Endothelial cell of umbilical vein (primary cell): ENCODE measurements around the gene ZC3H13. TPM values are rescaled to one million over a fixed set of nuclear protein-coding genes. Genes with fewer than 3 reads are reported as not detected.

Source experiments
- BruUV-seq: library from RNA; stranded (reverse); fragments of 400-500 nt; replicated peaks from 2 replicates; lab custom pipeline; 2021; lab: Mats Ljungman, UMichigan
- CTCF ChIA-PET: fragments of 300-600, 350-600 bp; sonication (Branson Sonifier 250); formaldehyde crosslinking; loops from one replicate; lab custom pipeline; 2021; ENCODE audit warnings: antibody characterized with exemption, inconsistent platforms; lab: Charles Lee
- POLR2A ChIA-PET: fragments of 300-600, 350-600 bp; sonication (Branson Sonifier 250); formaldehyde crosslinking; loops from one replicate; lab custom pipeline; 2021; ENCODE audit warnings: antibody characterized with exemption, inconsistent platforms; lab: Charles Lee
- DNase-seq: peaks from one replicate; pipeline ENCODE4 v3.0.0-alpha.2; 2011; ENCODE audit warnings: low read depth, low spot score
- FAIRE-seq: peaks from 2 replicates; lab custom pipeline; 2011; peaks lifted over from hg19 to GRCh38; lab: Jason Lieb, UNC
- H2AFZ ChIP-seq: 2 replicates; pipeline ENCODE4 v1.6.0; 2012; ENCODE audit warnings: low read depth, low read length, control low read depth, inconsistent platforms
- H3K27ac ChIP-seq: 2 replicates; pipeline ENCODE4 v1.5.1; 2011; ENCODE audit warnings: low read depth, mild to moderate bottlenecking, control low read depth, low read length, moderate library complexity; ENCODE audit not compliant: insufficient read depth
- H3K27me3 ChIP-seq, 2 experiments: 2 replicates each; pipeline versions ENCODE4 v1.6.0 to v1.6.1; 2011; ENCODE audit warnings: low read length in 2 of 2, mixed read lengths in 1 of 2; ENCODE audit not compliant: control insufficient read depth in 2 of 2, insufficient read depth in 2 of 2
- H3K36me3 ChIP-seq, 2 experiments: 2 replicates in 1 of 2; 3 replicates in 1 of 2; pipeline ENCODE4 v1.5.1; 2011; ENCODE audit warnings: low read length in 2 of 2, mild to moderate bottlenecking in 1 of 2, moderate library complexity in 1 of 2; ENCODE audit not compliant: control insufficient read depth in 2 of 2, insufficient read depth in 2 of 2; ENCODE audit errors: extremely low read depth in 1 of 2
- H3K4me1 ChIP-seq: 3 replicates; pipeline ENCODE4 v1.5.1; 2011; ENCODE audit warnings: mild to moderate bottlenecking, low read length; ENCODE audit not compliant: control insufficient read depth, insufficient read depth; ENCODE audit errors: extremely low read depth
- H3K4me2 ChIP-seq: 2 replicates; pipeline ENCODE4 v1.6.1; 2011; ENCODE audit warnings: low read length, control low read depth, mixed read lengths; ENCODE audit not compliant: insufficient read depth
- H3K4me3 ChIP-seq, 3 experiments: fragments of 200-600 bp in 1 of 3; sonication (generic), shearing (Covaris generic) in 1 of 3; replicated peaks in 1 of 3; 2 replicates each; pipeline ENCODE4 v1.5.1; 2011 to 2016; ENCODE audit warnings: control low read depth in 3 of 3, low read length in 3 of 3, mild to moderate bottlenecking in 2 of 3, inconsistent platforms in 1 of 3, low read depth in 1 of 3, moderate library complexity in 1 of 3; ENCODE audit not compliant: insufficient read depth in 1 of 3
- H3K79me2 ChIP-seq: 2 replicates; pipeline ENCODE4 v1.6.0; 2012; ENCODE audit warnings: low read length, inconsistent platforms; ENCODE audit not compliant: control insufficient read depth, insufficient read depth
- H3K9ac ChIP-seq: replicated peaks from 2 replicates; pipeline ENCODE3; 2011; ENCODE audit warnings: low read length, control low read depth; ENCODE audit not compliant: insufficient read depth; ENCODE audit errors: extremely low read depth
- H3K9me1 ChIP-seq: replicated peaks from 3 replicates; pipeline ENCODE4 v1.6.0; 2011; ENCODE audit warnings: mild to moderate bottlenecking, low read length; ENCODE audit not compliant: control insufficient read depth, insufficient read depth; ENCODE audit errors: extremely low read depth
- H3K9me3 ChIP-seq: replicated peaks from 2 replicates; pipeline ENCODE4 v1.5.1; 2012; ENCODE audit warnings: low read length, inconsistent platforms; ENCODE audit not compliant: control insufficient read depth, insufficient read depth
- H4K20me1 ChIP-seq: replicated peaks from 2 replicates; pipeline ENCODE3; 2011; ENCODE audit warnings: mild to moderate bottlenecking, low read length; ENCODE audit not compliant: control insufficient read depth, insufficient read depth; ENCODE audit errors: extremely low read depth
- EZH2 ChIP-seq: IDR thresholded peaks from 2 replicates; pipeline ENCODE4 v1.6.1; 2012; ENCODE audit warnings: borderline replicate concordance, low read depth, mild to moderate bottlenecking, moderate library complexity, low read length, inconsistent platforms; ENCODE audit not compliant: severe bottlenecking
- FOS ChIP-seq: IDR thresholded peaks from 2 replicates; pipeline ENCODE4 v1.6.1; 2011; ENCODE audit warnings: mild to moderate bottlenecking, low read length, moderate library complexity, borderline replicate concordance; ENCODE audit not compliant: insufficient read depth
- GATA2 ChIP-seq: IDR thresholded peaks from 2 replicates; pipeline ENCODE4 v1.7.0; 2011; ENCODE audit warnings: low read depth, mild to moderate bottlenecking, moderate library complexity, mixed read lengths, low read length; ENCODE audit not compliant: insufficient read length, insufficient read depth
- JUN ChIP-seq: IDR thresholded peaks from 2 replicates; pipeline ENCODE4 v1.6.1; 2011; ENCODE audit warnings: borderline replicate concordance, low read depth; ENCODE audit not compliant: insufficient read length, insufficient read depth
- MYC ChIP-seq: IDR thresholded peaks from one replicate; pipeline ENCODE4 v1.6.1; 2011; ENCODE audit warnings: mild to moderate bottlenecking, low read depth, low read length
- POLR2A ChIP-seq: IDR thresholded peaks from 2 replicates; pipeline ENCODE4 v1.6.1; 2012; ENCODE audit warnings: low read depth, mild to moderate bottlenecking, control low read depth, low read length
- POLR2AphosphoS5 ChIP-seq: IDR thresholded peaks from 2 replicates; pipeline ENCODE4 v1.6.1; 2012; ENCODE audit warnings: low read depth, mild to moderate bottlenecking, control low read depth, low read length, moderate library complexity; ENCODE audit not compliant: insufficient read depth
- dilution Hi-C: fragments of 300-500 bp; cut with MboI; formaldehyde crosslinking; loops from one replicate; pipeline ENCODE4 v1.15.0; 2019; ENCODE audit warnings: low sequenced_read_pairs; ENCODE audit not compliant: extremely low pct_ligation_motif_present
- intact Hi-C: fragments of 100-400 bp; cut with micrococcal nuclease; formaldehyde crosslinking; loops from one replicate; pipeline ENCODE4 v1.10.0; 2022
- polyA plus RNA-seq, 4 experiments: library from polyadenylated mRNA; depleted of rRNA in 3 of 4; stranded (reverse) in 3 of 4; unstranded in 1 of 4; fragments of >200 nt; gene quantifications; 2 replicates each; pipeline versions ENCODE4 v1.2.1 to v1.2.3, GENCODE V29; 2011 to 2012; ENCODE audit warnings: missing spikeins in 1 of 4
- total RNA-seq: library from RNA; stranded (reverse); gene quantifications from 2 replicates; pipeline ENCODE4 v1.2.3, GENCODE V29; 2021
- TF ChIP-seq, protein P1 (sequence below), 2 donors: IDR thresholded peaks; 1 replicate in 1 of 2; 2 replicates in 1 of 2; pipeline ENCODE4 v1.5.1; 2011; ENCODE audit warnings: low read length in 2 of 2, mild to moderate bottlenecking in 2 of 2, moderate library complexity in 2 of 2, control low read depth in 1 of 2, inconsistent platforms in 1 of 2, low read depth in 1 of 2; ENCODE audit not compliant: insufficient read depth in 1 of 2; ENCODE audit errors: extremely low read depth in 1 of 2
- TF ChIP-seq, protein P2 (sequence below): IDR thresholded peaks from 2 replicates; pipeline ENCODE4 v1.6.1; 2011; ENCODE audit not compliant: insufficient read depth, insufficient read length

The ZC3H13 gene
- total and polyA plus RNA-seq, 2 donors (not counting 3 experiments of a cell fraction or from before 2014, with no cell fraction given): 3.8 to 36.6 TPM

DNA sequence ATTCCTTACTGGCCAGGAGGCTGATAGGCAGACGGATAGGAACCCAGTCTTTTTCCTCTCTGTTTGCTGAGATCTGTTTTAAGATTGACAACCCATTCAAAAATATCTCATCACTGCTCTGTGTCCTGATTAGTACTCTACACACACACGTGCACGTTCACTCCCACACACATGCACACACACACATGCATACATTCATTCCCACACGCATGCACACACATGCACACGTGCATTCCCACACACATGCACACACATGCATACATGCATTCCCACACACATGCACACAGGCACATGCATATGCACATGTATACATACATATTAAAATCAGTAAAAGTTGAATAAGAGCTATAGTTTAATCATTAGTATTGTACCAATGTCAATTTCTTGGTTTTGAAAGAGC, 120.4 kb downstream of the ZC3H13 start:
- H3K9me3 ChIP-seq: no peaks in the 10 kb centered on the region
- dilution Hi-C loops (no loop called here), intact Hi-C loops (no loop called here)
- no TSS peak for BruUV-seq
- TF ChIP-seq, protein P1, sequence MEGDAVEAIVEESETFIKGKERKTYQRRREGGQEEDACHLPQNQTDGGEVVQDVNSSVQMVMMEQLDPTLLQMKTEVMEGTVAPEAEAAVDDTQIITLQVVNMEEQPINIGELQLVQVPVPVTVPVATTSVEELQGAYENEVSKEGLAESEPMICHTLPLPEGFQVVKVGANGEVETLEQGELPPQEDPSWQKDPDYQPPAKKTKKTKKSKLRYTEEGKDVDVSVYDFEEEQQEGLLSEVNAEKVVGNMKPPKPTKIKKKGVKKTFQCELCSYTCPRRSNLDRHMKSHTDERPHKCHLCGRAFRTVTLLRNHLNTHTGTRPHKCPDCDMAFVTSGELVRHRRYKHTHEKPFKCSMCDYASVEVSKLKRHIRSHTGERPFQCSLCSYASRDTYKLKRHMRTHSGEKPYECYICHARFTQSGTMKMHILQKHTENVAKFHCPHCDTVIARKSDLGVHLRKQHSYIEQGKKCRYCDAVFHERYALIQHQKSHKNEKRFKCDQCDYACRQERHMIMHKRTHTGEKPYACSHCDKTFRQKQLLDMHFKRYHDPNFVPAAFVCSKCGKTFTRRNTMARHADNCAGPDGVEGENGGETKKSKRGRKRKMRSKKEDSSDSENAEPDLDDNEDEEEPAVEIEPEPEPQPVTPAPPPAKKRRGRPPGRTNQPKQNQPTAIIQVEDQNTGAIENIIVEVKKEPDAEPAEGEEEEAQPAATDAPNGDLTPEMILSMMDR (IDR thresholded peaks at IDR 0.05; ENCODE audit: extremely low read depth in 1 of 2, insufficient read depth in 1 of 2, low read depth in 1 of 2, low read length in 2 of 2): no peak
- TF ChIP-seq POLR2A (no peak), POLR2AphosphoS5 (no peak)
- TF ChIP-seq, protein P2, sequence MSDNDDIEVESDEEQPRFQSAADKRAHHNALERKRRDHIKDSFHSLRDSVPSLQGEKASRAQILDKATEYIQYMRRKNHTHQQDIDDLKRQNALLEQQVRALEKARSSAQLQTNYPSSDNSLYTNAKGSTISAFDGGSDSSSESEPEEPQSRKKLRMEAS: peak; percentile 42
- H4K20me1 ChIP-seq: no peaks in the 10 kb centered on the region
- no peak overlapping the region for H3K4me3 ChIP-seq
- CTCF ChIA-PET: interaction anchor here (0.7 kb wide), 1 partner anchor 125 kb away, joined by 3 read pairs; no protein-coding TSS in a partner anchor
- no peaks in the 10 kb centered on the region for H3K36me3 ChIP-seq
- H3K27me3 ChIP-seq: peaks cover 7 to 13% of the 10 kb centered on the region in 2 experiments
- no peak for DNase-seq
- no peaks in the 10 kb centered on the region for H3K4me1 ChIP-seq
- no peak overlapping the region for H3K4me2 ChIP-seq
- H3K9ac ChIP-seq: no peak overlapping the region
- FAIRE-seq: no peak
- H3K79me2 ChIP-seq: no peaks in the 10 kb centered on the region
- no peak overlapping the region for H3K27ac ChIP-seq
- no peak overlapping the region for H2AFZ ChIP-seq
- H3K9me1 ChIP-seq: no peaks in the 10 kb centered on the region
- POLR2A ChIA-PET: no interaction called here

DNA sequence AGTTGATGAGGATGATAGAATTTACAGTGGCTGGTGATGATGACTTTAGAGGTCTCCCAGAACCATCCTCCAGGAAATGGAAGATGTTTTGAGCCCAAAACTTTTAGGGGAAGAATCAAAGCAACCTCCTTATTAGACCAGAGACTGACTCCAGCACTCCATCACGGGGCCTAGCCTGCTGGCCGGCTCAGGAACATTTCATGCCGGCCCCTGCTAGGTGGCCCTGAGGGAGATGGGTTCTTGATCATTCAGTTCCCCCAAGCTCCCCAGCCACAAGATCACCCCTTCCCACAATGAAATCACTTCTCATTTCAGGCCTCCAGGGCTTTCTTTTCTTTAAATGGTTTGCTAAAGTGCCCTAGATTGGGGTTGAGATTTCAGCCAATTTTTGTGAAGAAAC, 121.3 kb downstream of the ZC3H13 start:
- no peaks in the 10 kb centered on the region for H3K36me3 ChIP-seq
- BruUV-seq: no TSS peak
- H3K27ac ChIP-seq: no peak overlapping the region
- H3K79me2 ChIP-seq: no peaks in the 10 kb centered on the region
- no peak overlapping the region for H3K4me2 ChIP-seq
- H3K4me3 ChIP-seq: no peak overlapping the region
- no peaks in the 10 kb centered on the region for H3K9me1 ChIP-seq
- intact Hi-C loops (no loop called here), dilution Hi-C loops (no loop called here)
- POLR2A ChIA-PET: no interaction called here
- no peak overlapping the region for H2AFZ ChIP-seq
- CTCF ChIA-PET: no interaction called here
- no peak overlapping the region for H3K9ac ChIP-seq
- TF ChIP-seq POLR2A: no peak
- TF ChIP-seq, protein P2: no peak
- TF ChIP-seq, protein P1 (IDR thresholded peaks at IDR 0.05; ENCODE audit: extremely low read depth in 1 of 2, insufficient read depth in 1 of 2, low read depth in 1 of 2, low read length in 2 of 2): no peak
- TF ChIP-seq MYC: no peak
- TF ChIP-seq EZH2: no peak
- no peak for TF ChIP-seq JUN
- TF ChIP-seq GATA2: no peak
- no peak for TF ChIP-seq POLR2AphosphoS5
- TF ChIP-seq FOS: no peak
- DNase-seq (no peak), FAIRE-seq (no peak)
- H3K4me1 ChIP-seq: no peaks in the 10 kb centered on the region
- H4K20me1 ChIP-seq: no peaks in the 10 kb centered on the region
- peaks cover 5 to 13% of the 10 kb centered on the region in 2 experiments for H3K27me3 ChIP-seq
- H3K9me3 ChIP-seq: no peaks in the 10 kb centered on the region
